Stomach smooth muscle (tissue), 2 donors: ENCODE results near the gene RAPH1.
"Not testable (repeated sequence)": the region's sequence is repeated elsewhere in the genome, so short reads cannot be mapped to it uniquely, and the experiment has no call there.

Experiments
- H3K27ac ChIP-seq: one replicate; pipeline ENCODE4 v1.7.0; 2013; ENCODE audit warnings: mild to moderate bottlenecking, low read length, inconsistent platforms
- H3K27me3 ChIP-seq, 2 donors: one replicate each; pipeline ENCODE4 v1.7.0; 2013; ENCODE audit warnings: low read length in 2 of 2; ENCODE audit not compliant: insufficient read depth in 2 of 2, control insufficient read depth in 1 of 2
- H3K36me3 ChIP-seq, 2 donors: one replicate each; pipeline ENCODE4 v1.7.0; 2013; ENCODE audit warnings: low read length in 2 of 2; ENCODE audit not compliant: control insufficient read depth in 2 of 2, insufficient read depth in 2 of 2
- H3K4me1 ChIP-seq: one replicate; pipeline ENCODE4 v1.7.0; 2013; ENCODE audit warnings: low read length; ENCODE audit not compliant: control insufficient read depth, insufficient read depth
- H3K4me3 ChIP-seq, 2 donors: one replicate each; pipeline ENCODE4 v1.7.0; 2013; ENCODE audit warnings: low read length in 2 of 2
- H3K9ac ChIP-seq, 2 donors: one replicate each; pipeline ENCODE4 v1.7.0; 2013; ENCODE audit warnings: low read length in 2 of 2, mild to moderate bottlenecking in 1 of 2
- H3K9me3 ChIP-seq, 2 donors: one replicate each; pipeline ENCODE4 v1.7.0; 2013; ENCODE audit warnings: low read length in 2 of 2; ENCODE audit not compliant: control insufficient read depth in 2 of 2
- donor health status: healthy.
- donor health status: Pancreatic carcinoma.

RAPH1 gene

DNA sequence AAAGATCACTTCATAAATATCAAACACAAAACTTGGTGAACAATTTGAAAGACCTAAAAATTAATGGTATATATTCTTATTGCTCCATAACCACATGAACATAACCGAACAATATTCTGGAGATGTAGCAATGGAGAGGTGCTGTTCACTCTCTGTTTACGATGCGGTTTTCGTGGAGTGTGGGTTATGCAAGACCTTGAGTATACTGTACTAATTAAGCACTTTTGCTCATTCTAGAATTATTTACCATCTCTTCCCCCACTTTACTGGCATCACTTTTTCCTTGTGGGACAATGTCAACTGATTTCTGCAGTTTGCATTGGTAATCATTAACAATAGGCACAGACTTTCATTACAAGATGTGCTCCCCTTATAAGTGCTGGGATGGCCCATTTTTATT, 97.6 kb downstream of the RAPH1 start:
- Histone ChIP-seq H3K4me1 (no peaks in the 10 kb centered on the region), H3K4me3 (no peak overlapping the region), H3K27me3 (no peaks in the 10 kb centered on the region), H3K9ac (no peak overlapping the region), H3K36me3 (peaks cover 16 to 21% of the 10 kb centered on the region in 2 donors), H3K9me3 (no peaks in the 10 kb centered on the region), H3K27ac (no peak overlapping the region)

GRCh38 chr2:203436496-203436895, 98.6 kb downstream of the RAPH1 start:
- no peaks in the 10 kb centered on the region for H3K4me1 ChIP-seq
- H3K27me3 ChIP-seq: no peaks in the 10 kb centered on the region
- no peaks in the 10 kb centered on the region for H3K9me3 ChIP-seq
- H3K4me3 ChIP-seq: no peak overlapping the region
- H3K27ac ChIP-seq: no peak overlapping the region
- H3K9ac ChIP-seq: no peak overlapping the region
- H3K36me3 ChIP-seq: peaks cover 16% of the 10 kb centered on the region in 2 donors

DNA sequence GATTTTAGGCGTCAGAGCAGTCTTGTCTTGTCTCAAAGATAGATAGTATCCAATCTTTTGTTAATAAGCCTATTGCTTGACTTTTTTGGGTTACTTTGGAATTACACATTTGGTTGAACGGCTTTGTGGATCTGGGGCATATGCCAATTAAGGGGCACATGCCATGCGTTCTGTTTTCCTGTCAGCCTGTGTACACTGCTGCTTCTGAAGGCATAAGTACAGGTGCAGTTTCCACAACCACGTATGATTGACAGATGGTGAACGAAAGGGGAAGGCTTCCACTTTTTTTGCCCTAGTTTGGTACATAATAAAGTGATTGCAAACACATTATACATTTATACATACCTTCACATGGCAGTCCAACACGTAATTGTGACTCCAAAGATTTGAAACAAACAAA, 102.3 kb downstream of the RAPH1 start:
- Histone ChIP-seq H3K4me1 (no peaks in the 10 kb centered on the region), H3K4me3 (no peak overlapping the region), H3K9ac (no peak overlapping the region), H3K9me3 (no peaks in the 10 kb centered on the region), H3K27ac (no peak overlapping the region), H3K27me3 (no peaks in the 10 kb centered on the region), H3K36me3 (peaks cover 8 to 10% of the 10 kb centered on the region in 2 donors)

- Histone ChIP-seq H3K27ac (no peak overlapping the region), H3K9me3 (no peaks in the 10 kb centered on the region), H3K27me3 (no peaks in the 10 kb centered on the region), H3K36me3 (peaks cover 12 to 13% of the 10 kb centered on the region in 2 donors), H3K4me1 (no peaks in the 10 kb centered on the region), H3K9ac (no peak overlapping the region), H3K4me3 (no peak overlapping the region)
Observed at GRCh38 chr2:203431391-203432185, 103.5 kb downstream of the RAPH1 start.

DNA sequence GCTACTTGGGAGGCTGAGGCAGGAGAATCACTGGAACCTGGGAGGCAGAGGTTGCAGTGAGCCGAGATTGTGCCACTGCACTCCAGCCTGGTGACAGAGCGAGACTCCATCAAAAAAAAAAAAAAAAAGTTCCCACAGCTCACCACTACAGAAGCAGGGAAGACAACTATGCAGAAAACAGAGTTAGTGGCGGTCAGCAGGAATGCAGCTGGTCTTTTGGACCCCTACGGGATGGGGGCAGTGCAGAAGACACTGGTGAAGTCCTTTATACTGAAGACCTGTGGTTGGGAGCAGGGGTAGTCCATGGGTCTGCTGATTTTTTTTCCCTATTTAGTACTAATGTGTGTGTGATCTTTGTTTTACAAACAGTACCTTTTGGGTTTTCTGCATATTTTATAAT, 105.5 kb downstream of the RAPH1 start:
- H3K9me3 ChIP-seq, H3K9ac ChIP-seq, H3K4me1 ChIP-seq, H3K27ac ChIP-seq, H3K27me3 ChIP-seq, H3K4me3 ChIP-seq: not testable (repeated sequence)
- peaks cover 9 to 11% of the 10 kb centered on the region in 2 donors for H3K36me3 ChIP-seq

- H3K36me3 ChIP-seq: peaks cover 10 to 11% of the 10 kb centered on the region in 2 donors
- H3K4me3 ChIP-seq: no peak overlapping the region
Observed at GRCh38 chr2:203427061-203427460, 108.0 kb downstream of the RAPH1 start.

GRCh38 chr2:203418271-203418670, 116.8 kb downstream of the RAPH1 start:
- no peak overlapping the region for H3K27ac ChIP-seq
- H3K9me3 ChIP-seq: no peaks in the 10 kb centered on the region
- no peaks in the 10 kb centered on the region for H3K4me1 ChIP-seq
- no peaks in the 10 kb centered on the region for H3K27me3 ChIP-seq
- H3K9ac ChIP-seq: no peak overlapping the region
- H3K4me3 ChIP-seq: no peak overlapping the region
- peaks cover 13% of the 10 kb centered on the region in 2 donors for H3K36me3 ChIP-seq

More at GRCh38 chr2:203427061-203427460, 108.0 kb downstream of the RAPH1 start:
- Histone ChIP-seq H3K9me3 (no peaks in the 10 kb centered on the region), H3K27me3 (no peaks in the 10 kb centered on the region), H3K27ac (no peak overlapping the region), H3K4me1 (no peaks in the 10 kb centered on the region), H3K9ac (no peak overlapping the region)

- peaks cover 18% of the 10 kb centered on the region in 2 donors for H3K36me3 ChIP-seq
- no peaks in the 10 kb centered on the region for H3K4me1 ChIP-seq
- H3K27ac ChIP-seq: no peak overlapping the region
- H3K9me3 ChIP-seq: no peaks in the 10 kb centered on the region
- H3K9ac ChIP-seq: no peak overlapping the region
- H3K27me3 ChIP-seq: no peaks in the 10 kb centered on the region
- no peak overlapping the region for H3K4me3 ChIP-seq
Observed at GRCh38 chr2:203413796-203414195, 121.3 kb downstream of the RAPH1 start.

- Histone ChIP-seq H3K27ac (no peak overlapping the region), H3K36me3 (peaks cover 10 to 12% of the 10 kb centered on the region in 2 donors)
Observed at GRCh38 chr2:203412546-203413331, 122.4 kb downstream of the RAPH1 start.

GRCh38 chr2:203407496-203407895, 127.6 kb downstream of the RAPH1 start:
- Histone ChIP-seq H3K4me3 (no peak overlapping the region), H3K9me3 (no peaks in the 10 kb centered on the region), H3K27ac (no peak overlapping the region), H3K27me3 (no peaks in the 10 kb centered on the region), H3K9ac (no peak overlapping the region), H3K36me3 (peaks cover 8 to 18% of the 10 kb centered on the region in 2 donors), H3K4me1 (no peaks in the 10 kb centered on the region)

More at GRCh38 chr2:203412546-203413331, 122.4 kb downstream of the RAPH1 start:
- no peaks in the 10 kb centered on the region for H3K27me3 ChIP-seq
- H3K4me1 ChIP-seq: no peaks in the 10 kb centered on the region
- no peak overlapping the region for H3K4me3 ChIP-seq
- no peaks in the 10 kb centered on the region for H3K9me3 ChIP-seq
- H3K9ac ChIP-seq: no peak overlapping the region
